Measurements from ENCODE around the gene TRMT1L. TPM values are rescaled to one million over a fixed set of nuclear protein-coding genes. Genes with fewer than 3 reads are reported as not detected.

Gene TRMT1L
- total and polyA plus RNA-seq, 2 donors (not counting 3 experiments of a cell fraction or from before 2014, with no cell fraction given), result 7.9 to 12.8 TPM

- CTCF ChIA-PET, result interaction anchor here (0.6 to 7.2 kb wide), 67 partner anchors 9 to 1033 kb away, joined by 3 to 173 read pairs (median 4); partner anchors contain the start of genes EDEM3, NIBAN1, RNF2 and SWT1
- DNase-seq (ENCODE audit: low read depth, low spot score), result peak; percentile 80
- peaks cover 6% of the 10 kb centered on the region for H3K4me1 ChIP-seq (ENCODE audit: control insufficient read depth, extremely low read depth, insufficient read depth, low read length)
- intact Hi-C loops (cut with micrococcal nuclease), result loop anchor here (1.0 to 10.0 kb wide), 7 partner anchors 125 to 1044 kb away; partner anchors contain the start of gene RNF2
- dilution Hi-C loops (cut with MboI; ENCODE audit: extremely low pct_ligation_motif_present, low sequenced_read_pairs), result no loop called here
- no peaks in the 10 kb centered on the region for H4K20me1 ChIP-seq (replicated peaks; ENCODE audit: control insufficient read depth, extremely low read depth, insufficient read depth, low read length)
- no peaks in the 10 kb centered on the region for H3K79me2 ChIP-seq (ENCODE audit: control insufficient read depth, insufficient read depth, low read length)
- TF ChIP-seq POLR2AphosphoS5 (IDR thresholded peaks at IDR 0.05; ENCODE audit: insufficient read depth, low read depth, low read length), result no peak
- peak; percentile 61 to 65 for TF ChIP-seq CTCF (IDR thresholded peaks at IDR 0.05; ENCODE audit: extremely low read depth in 1 of 2, insufficient read depth in 1 of 2, low read depth in 1 of 2, low read length in 2 of 2)
- no TSS peak for BruUV-seq (replicated peaks)
- no peaks in the 10 kb centered on the region for H3K27me3 ChIP-seq (ENCODE audit: control insufficient read depth in 2 of 2, insufficient read depth in 2 of 2, low read length in 2 of 2)
- H3K4me2 ChIP-seq (ENCODE audit: insufficient read depth, low read length), result peak overlapping the region; percentile 6
- H3K9me1 ChIP-seq (replicated peaks; ENCODE audit: control insufficient read depth, extremely low read depth, insufficient read depth, low read length), result no peaks in the 10 kb centered on the region
- POLR2A ChIA-PET, result no interaction called here
- peaks cover 0 to 2% of the 10 kb centered on the region in 2 experiments for H3K36me3 ChIP-seq (ENCODE audit: control insufficient read depth in 2 of 2, extremely low read depth in 1 of 2, insufficient read depth in 2 of 2, low read length in 2 of 2)
- H3K4me3 ChIP-seq (replicated peaks in 1 of 3; ENCODE audit: insufficient read depth in 1 of 3, low read depth in 1 of 3, low read length in 3 of 3), result no peak overlapping the region
- no peaks in the 10 kb centered on the region for H3K9me3 ChIP-seq (replicated peaks; ENCODE audit: control insufficient read depth, insufficient read depth, low read length)
- no peak overlapping the region for H3K27ac ChIP-seq (ENCODE audit: insufficient read depth, low read depth, low read length)
- peak; percentile 66 for FAIRE-seq
- peak overlapping the region; percentile 60 for H2AFZ ChIP-seq (ENCODE audit: low read depth, low read length)
- no peak overlapping the region for H3K9ac ChIP-seq (replicated peaks; ENCODE audit: extremely low read depth, insufficient read depth, low read length)
These were observed 13.6 kb upstream of the TRMT1L start for GRCh38 chr1:185170291-185170848.

- no peaks in the 10 kb centered on the region for H3K27me3 ChIP-seq (ENCODE audit: control insufficient read depth in 2 of 2, insufficient read depth in 2 of 2, low read length in 2 of 2)
- DNase-seq (ENCODE audit: low read depth, low spot score), result peak; percentile 40
- no peaks in the 10 kb centered on the region for H4K20me1 ChIP-seq (replicated peaks; ENCODE audit: control insufficient read depth, extremely low read depth, insufficient read depth, low read length)
- CTCF ChIA-PET, result no interaction called here
- H2AFZ ChIP-seq (ENCODE audit: low read depth, low read length), result peak overlapping the region; percentile 78
- POLR2A ChIA-PET, result no interaction called here
- no peaks in the 10 kb centered on the region for H3K9me3 ChIP-seq (replicated peaks; ENCODE audit: control insufficient read depth, insufficient read depth, low read length)
- intact Hi-C loops (cut with micrococcal nuclease), result no loop called here
- no peak overlapping the region for H3K4me2 ChIP-seq (ENCODE audit: insufficient read depth, low read length)
- BruUV-seq (replicated peaks), result no TSS peak
- no peak for FAIRE-seq
- no peak overlapping the region for H3K4me3 ChIP-seq (replicated peaks in 1 of 3; ENCODE audit: insufficient read depth in 1 of 3, low read depth in 1 of 3, low read length in 3 of 3)
- no peak overlapping the region for H3K27ac ChIP-seq (ENCODE audit: insufficient read depth, low read depth, low read length)
- H3K9ac ChIP-seq (replicated peaks; ENCODE audit: extremely low read depth, insufficient read depth, low read length), result no peak overlapping the region
- H3K9me1 ChIP-seq (replicated peaks; ENCODE audit: control insufficient read depth, extremely low read depth, insufficient read depth, low read length), result no peaks in the 10 kb centered on the region
- H3K4me1 ChIP-seq (ENCODE audit: control insufficient read depth, extremely low read depth, insufficient read depth, low read length), result peaks cover 6% of the 10 kb centered on the region
- no peak for TF ChIP-seq JUN (IDR thresholded peaks at IDR 0.05; ENCODE audit: borderline replicate concordance, insufficient read depth, insufficient read length, low read depth)
- no peak for TF ChIP-seq FOS (IDR thresholded peaks at IDR 0.05; ENCODE audit: borderline replicate concordance, insufficient read depth, low read length)
- no peak for TF ChIP-seq CTCF (IDR thresholded peaks at IDR 0.05; ENCODE audit: extremely low read depth in 1 of 2, insufficient read depth in 1 of 2, low read depth in 1 of 2, low read length in 2 of 2)
- TF ChIP-seq EZH2 (IDR thresholded peaks at IDR 0.05; ENCODE audit: borderline replicate concordance, low read depth, low read length, severe bottlenecking), result no peak
- no peak for TF ChIP-seq MAX (IDR thresholded peaks at IDR 0.05; ENCODE audit: insufficient read depth, insufficient read length)
- no peak for TF ChIP-seq GATA2 (IDR thresholded peaks at IDR 0.05; ENCODE audit: insufficient read depth, insufficient read length, low read depth, low read length)
- TF ChIP-seq POLR2A (IDR thresholded peaks at IDR 0.05; ENCODE audit: low read depth, low read length), result no peak
- no peak for TF ChIP-seq MYC (IDR thresholded peaks at IDR 0.05; ENCODE audit: low read depth, low read length)
- no peak for TF ChIP-seq POLR2AphosphoS5 (IDR thresholded peaks at IDR 0.05; ENCODE audit: insufficient read depth, low read depth, low read length)
- dilution Hi-C loops (cut with MboI; ENCODE audit: extremely low pct_ligation_motif_present, low sequenced_read_pairs), result no loop called here
- H3K79me2 ChIP-seq (ENCODE audit: control insufficient read depth, insufficient read depth, low read length), result no peaks in the 10 kb centered on the region
- peaks cover 0 to 2% of the 10 kb centered on the region in 2 experiments for H3K36me3 ChIP-seq (ENCODE audit: control insufficient read depth in 2 of 2, extremely low read depth in 1 of 2, insufficient read depth in 2 of 2, low read length in 2 of 2)
These were observed 9.4 kb upstream of the TRMT1L start for GRCh38 chr1:185166106-185166505.
